Measurements from ENCODE around the gene FILIP1L. TPM values are rescaled to one million over a fixed set of nuclear protein-coding genes. Genes with fewer than 3 reads are reported as not detected.

FILIP1L gene
- total RNA-seq, 2 experiments from 2014 or later: not detected

DNA sequence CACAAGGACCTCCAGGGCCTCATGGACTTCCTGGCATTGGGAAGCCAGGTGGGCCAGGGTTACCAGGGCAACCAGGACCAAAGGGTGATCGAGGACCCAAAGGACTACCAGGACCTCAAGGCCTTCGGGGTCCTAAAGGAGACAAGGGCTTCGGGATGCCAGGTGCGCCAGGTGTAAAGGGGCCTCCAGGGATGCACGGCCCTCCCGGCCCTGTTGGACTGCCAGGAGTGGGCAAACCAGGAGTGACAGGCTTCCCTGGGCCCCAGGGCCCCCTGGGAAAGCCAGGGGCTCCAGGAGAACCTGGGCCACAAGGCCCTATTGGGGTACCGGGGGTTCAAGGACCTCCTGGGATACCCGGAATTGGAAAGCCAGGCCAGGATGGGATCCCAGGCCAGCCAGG, 319.8 kb downstream of the FILIP1L start:
- TF ChIP-seq CTCF (conservative IDR thresholded peaks at IDR 0.05; ENCODE audit: low read length): no peak
- TF ChIP-seq EZH2phosphoT487 (IDR thresholded peaks at IDR 0.05; ENCODE audit: borderline replicate concordance, low read depth, low read length): no peak
- Histone ChIP-seq H2AFZ (ENCODE audit: low read length) (no peak overlapping the region), H3K27ac (ENCODE audit: low read depth, low read length, poor library complexity, severe bottlenecking) (no peak overlapping the region), H3K79me2 (ENCODE audit: insufficient read depth, low read depth, low read length) (no peaks in the 10 kb centered on the region), H3K4me2 (ENCODE audit: low read length) (no peak overlapping the region), H3K9me2 (ENCODE audit: insufficient read depth, low read length) (no peaks in the 10 kb centered on the region), H3K4me3 (ENCODE audit: low read depth, low read length, poor library complexity, severe bottlenecking) (no peak overlapping the region), H4K20me1 (ENCODE audit: insufficient read depth, low read length) (no peaks in the 10 kb centered on the region), H3K9me3 (ENCODE audit: low read length) (no peaks in the 10 kb centered on the region), H3K36me3 (ENCODE audit: insufficient read depth, low read length) (no peaks in the 10 kb centered on the region), H3K4me1 (ENCODE audit: insufficient read depth, low read length, poor library complexity, severe bottlenecking) (no peaks in the 10 kb centered on the region)
- DNase-seq (ENCODE audit: low spot score): no peak
- no TSS peak for BruUV-seq (replicated peaks)
- intact Hi-C loops (cut with micrococcal nuclease; ENCODE audit: unreplicated experiment): no loop called here
- CTCF ChIA-PET (ENCODE audit: unreplicated experiment): no interaction called here
- POLR2A ChIA-PET: no interaction called here

- DNase-seq (ENCODE audit: low spot score): peak; percentile 23
- POLR2A ChIA-PET: interaction anchor here (0.6 to 1.6 kb wide), 2 partner anchors 22 to 1517 kb away, joined by 4 to 5 read pairs; no protein-coding TSS in a partner anchor
- no peak for TF ChIP-seq EZH2phosphoT487 (IDR thresholded peaks at IDR 0.05; ENCODE audit: borderline replicate concordance, low read depth, low read length)
- TF ChIP-seq CTCF (conservative IDR thresholded peaks at IDR 0.05; ENCODE audit: low read length): peak; percentile 76
Measured at GRCh38 chr3:99789011-99789721, 325.1 kb downstream of the FILIP1L start.

More at GRCh38 chr3:99789011-99789721, 325.1 kb downstream of the FILIP1L start:
- H2AFZ ChIP-seq (ENCODE audit: low read length): no peak overlapping the region
- H3K9me2 ChIP-seq (ENCODE audit: insufficient read depth, low read length): no peaks in the 10 kb centered on the region
- H3K4me2 ChIP-seq (ENCODE audit: low read length): no peak overlapping the region
- H3K9me3 ChIP-seq (ENCODE audit: low read length): no peaks in the 10 kb centered on the region
- no peak overlapping the region for H3K4me3 ChIP-seq (ENCODE audit: low read depth, low read length, poor library complexity, severe bottlenecking)
- no peaks in the 10 kb centered on the region for H4K20me1 ChIP-seq (ENCODE audit: insufficient read depth, low read length)
- no peak overlapping the region for H3K27ac ChIP-seq (ENCODE audit: low read depth, low read length, poor library complexity, severe bottlenecking)
- intact Hi-C loops (cut with micrococcal nuclease; ENCODE audit: unreplicated experiment): no loop called here
- BruUV-seq (replicated peaks): no TSS peak
- no peaks in the 10 kb centered on the region for H3K4me1 ChIP-seq (ENCODE audit: insufficient read depth, low read length, poor library complexity, severe bottlenecking)
- no peaks in the 10 kb centered on the region for H3K79me2 ChIP-seq (ENCODE audit: insufficient read depth, low read depth, low read length)
- H3K36me3 ChIP-seq (ENCODE audit: insufficient read depth, low read length): no peaks in the 10 kb centered on the region
- CTCF ChIA-PET (ENCODE audit: unreplicated experiment): no interaction called here

Small RNA genes lying within 50 kb of the gene (microRNA-seq; reads per million reads assigned to microRNA genes)
- gene MIR3921 (ENCODE audit: borderline replicate concordance): not detected

Small RNA genes lying within 50 kb of the gene (small RNA-seq; reads per million reads assigned to genes)
- gene MIR3921: not detected

Other genes with a start within 250 kb of the FILIP1L start
- 12.0 and 12.7 TPM in 2 replicates for gene TBC1D23, start 146.5 kb upstream of the FILIP1L start, total RNA-seq (2014; rRNA removed; shearing (Covaris generic))
- gene TBC1D23, start 146.5 kb upstream of the FILIP1L start, total RNA-seq (2022): 20.9 and 23.4 TPM in 2 replicates
- 25.7 and 34.6 TPM in 2 replicates for gene NIT2, start 220.3 kb upstream of the FILIP1L start, total RNA-seq (2014; rRNA removed; shearing (Covaris generic))
- gene NIT2, start 220.3 kb upstream of the FILIP1L start, total RNA-seq (2022): 42.1 and 51.1 TPM in 2 replicates